ENCODE measurements around the gene PLEKHA5.
A peak's percentile ranks its signal among the peaks of the same experiment; 100 is the strongest.
"Not testable (repeated sequence)": the region's sequence is repeated elsewhere in the genome, so short reads cannot be mapped to it uniquely, and the experiment has no call there.

Gene PLEKHA5, protein sequence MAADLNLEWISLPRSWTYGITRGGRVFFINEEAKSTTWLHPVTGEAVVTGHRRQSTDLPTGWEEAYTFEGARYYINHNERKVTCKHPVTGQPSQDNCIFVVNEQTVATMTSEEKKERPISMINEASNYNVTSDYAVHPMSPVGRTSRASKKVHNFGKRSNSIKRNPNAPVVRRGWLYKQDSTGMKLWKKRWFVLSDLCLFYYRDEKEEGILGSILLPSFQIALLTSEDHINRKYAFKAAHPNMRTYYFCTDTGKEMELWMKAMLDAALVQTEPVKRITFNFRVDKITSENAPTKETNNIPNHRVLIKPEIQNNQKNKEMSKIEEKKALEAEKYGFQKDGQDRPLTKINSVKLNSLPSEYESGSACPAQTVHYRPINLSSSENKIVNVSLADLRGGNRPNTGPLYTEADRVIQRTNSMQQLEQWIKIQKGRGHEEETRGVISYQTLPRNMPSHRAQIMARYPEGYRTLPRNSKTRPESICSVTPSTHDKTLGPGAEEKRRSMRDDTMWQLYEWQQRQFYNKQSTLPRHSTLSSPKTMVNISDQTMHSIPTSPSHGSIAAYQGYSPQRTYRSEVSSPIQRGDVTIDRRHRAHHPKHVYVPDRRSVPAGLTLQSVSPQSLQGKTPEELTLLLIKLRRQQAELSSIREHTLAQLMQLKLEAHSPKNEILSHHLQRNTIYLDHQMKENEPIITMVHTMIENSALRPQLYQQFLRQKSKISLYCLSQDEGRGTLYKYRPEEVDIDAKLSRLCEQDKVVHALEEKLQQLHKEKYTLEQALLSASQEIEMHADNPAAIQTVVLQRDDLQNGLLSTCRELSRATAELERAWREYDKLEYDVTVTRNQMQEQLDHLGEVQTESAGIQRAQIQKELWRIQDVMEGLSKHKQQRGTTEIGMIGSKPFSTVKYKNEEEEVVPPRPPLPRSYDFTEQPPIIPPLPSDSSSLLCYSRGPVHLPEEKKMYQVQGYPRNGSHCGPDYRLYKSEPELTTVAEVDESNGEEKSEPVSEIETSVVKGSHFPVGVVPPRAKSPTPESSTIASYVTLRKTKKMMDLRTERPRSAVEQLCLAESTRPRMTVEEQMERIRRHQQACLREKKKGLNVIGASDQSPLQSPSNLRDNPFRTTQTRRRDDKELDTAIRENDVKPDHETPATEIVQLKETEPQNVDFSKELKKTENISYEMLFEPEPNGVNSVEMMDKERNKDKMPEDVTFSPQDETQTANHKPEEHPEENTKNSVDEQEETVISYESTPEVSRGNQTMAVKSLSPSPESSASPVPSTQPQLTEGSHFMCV

GRCh38 chr12:19129486-19130223, at the start of gene PLEKHA5:
Gene PLEKHA5, plus strand, starts transcription at chr12:19129733. Its CDS starts 67 bp downstream, at chr12:19129800.
- DNase-seq (ENCODE audit: low spot score) = peak; percentile 11

DNA sequence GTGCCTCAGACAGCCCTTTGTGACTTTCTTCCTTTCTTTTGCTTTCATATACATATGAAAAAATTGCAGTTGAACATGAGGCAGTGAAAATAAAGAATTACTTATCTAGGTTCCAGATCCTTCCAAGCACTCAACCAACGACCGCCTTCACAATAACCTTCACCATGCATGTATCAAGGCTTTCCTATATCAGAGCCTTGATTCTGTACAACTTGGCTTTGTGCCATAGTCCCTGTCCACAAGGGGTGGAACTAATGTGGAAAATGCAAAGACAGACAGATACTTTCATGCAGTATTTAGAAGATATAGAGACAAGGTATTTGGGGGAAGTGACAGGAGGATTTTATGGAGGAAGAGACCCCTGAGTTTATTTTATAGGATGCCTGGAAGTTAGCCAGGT, 48.6 kb upstream of the PLEKHA5 start:
- DNase-seq (ENCODE audit: low spot score) = no peak

DNA sequence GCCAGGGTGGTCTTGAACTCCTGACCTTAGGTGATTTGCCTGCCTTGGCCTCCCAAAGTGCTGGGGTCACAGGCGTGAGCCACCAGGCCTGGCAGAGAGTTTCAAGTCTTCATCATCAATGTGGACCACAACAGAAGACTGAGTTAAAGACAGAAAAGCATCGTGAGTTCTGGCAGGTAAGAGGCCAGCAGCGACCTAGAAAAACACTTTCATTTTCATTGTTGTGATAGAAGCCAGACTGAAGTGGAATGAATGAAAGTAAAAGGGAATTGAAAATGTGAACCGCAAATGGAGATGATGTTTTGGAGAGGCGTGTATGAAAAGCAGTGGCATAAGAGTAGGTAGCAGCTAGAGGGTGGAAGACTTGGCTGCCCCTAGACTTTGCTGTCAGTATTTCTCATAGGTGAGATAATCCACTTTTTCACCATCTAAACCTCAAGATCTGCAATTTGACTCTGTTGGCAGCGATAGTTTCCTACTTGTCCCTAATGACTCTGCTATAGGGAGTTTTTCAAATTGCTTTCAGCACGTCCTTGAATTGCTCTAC, 47.1 kb upstream of the PLEKHA5 start:
- no peak for DNase-seq (ENCODE audit: low spot score)

GRCh38 chr12:19084547-19084946, 45.0 kb upstream of the PLEKHA5 start:
- no peak for DNase-seq (ENCODE audit: low spot score)

DNA sequence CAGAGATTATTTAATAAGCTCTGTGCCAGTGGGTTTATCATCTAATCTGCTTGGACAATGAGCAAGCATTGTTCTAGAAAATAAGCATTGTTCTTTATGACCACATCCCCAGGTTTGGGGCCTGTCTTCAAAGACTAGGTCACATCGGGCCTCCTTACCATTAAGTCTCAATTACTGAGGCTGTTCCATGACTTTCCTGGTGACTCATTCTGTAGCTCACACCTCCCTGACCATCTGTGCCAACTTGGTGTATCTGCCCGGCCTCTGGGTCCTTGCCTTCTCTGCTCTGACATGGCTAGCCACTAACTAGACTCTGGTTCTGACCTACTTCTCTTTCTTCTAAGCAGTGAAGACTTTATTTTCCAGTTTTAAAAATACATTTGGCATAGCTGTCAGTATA, 44.4 kb upstream of the PLEKHA5 start:
- DNase-seq (ENCODE audit: low spot score) = no peak

DNA sequence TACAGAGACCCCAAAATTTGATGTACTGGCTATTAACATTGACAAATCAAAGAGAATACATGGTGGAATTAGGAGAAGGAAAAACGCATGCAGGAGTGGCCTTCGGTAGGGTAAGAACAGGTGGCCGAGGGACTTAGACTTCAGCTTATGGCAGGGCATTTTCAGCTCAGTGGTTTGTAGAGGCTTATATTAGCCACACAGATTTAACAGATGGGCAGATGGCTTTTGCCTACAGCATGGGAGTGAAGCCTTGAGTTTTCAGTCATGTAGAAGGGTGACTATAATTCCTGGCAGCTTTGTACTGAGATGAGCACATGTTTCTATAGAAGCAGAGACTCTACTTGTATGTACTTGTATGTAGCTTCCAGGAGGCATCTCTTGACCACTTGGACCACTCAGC, 40.9 kb upstream of the PLEKHA5 start:
- DNase-seq (ENCODE audit: low spot score) = no peak

GRCh38 chr12:19092482-19092881, 37.1 kb upstream of the PLEKHA5 start:
- DNase-seq (ENCODE audit: low spot score) = not testable (repeated sequence)

DNA sequence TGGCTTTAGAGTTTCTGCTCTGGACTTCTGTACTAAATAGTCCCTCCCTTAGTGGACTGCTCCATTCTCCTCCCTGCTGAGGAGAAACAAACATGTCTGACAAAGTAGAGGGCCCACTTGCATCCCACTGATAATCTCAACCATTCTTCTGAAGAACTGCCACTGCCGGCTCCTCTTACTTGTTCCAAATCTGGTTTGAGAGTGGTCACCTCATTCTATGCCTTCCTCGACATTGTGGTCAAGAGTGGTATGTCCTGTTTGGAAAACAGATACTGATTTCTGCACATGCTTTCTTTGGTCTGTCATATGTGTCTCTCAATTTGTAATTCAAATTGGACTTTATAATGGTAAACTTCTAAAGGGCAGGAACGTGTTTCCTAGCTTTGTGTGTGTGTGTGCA, 36.3 kb upstream of the PLEKHA5 start:
- no peak for DNase-seq (ENCODE audit: low spot score)

GRCh38 chr12:19095331-19095730, 34.2 kb upstream of the PLEKHA5 start:
- DNase-seq (ENCODE audit: low spot score) = no peak

DNA sequence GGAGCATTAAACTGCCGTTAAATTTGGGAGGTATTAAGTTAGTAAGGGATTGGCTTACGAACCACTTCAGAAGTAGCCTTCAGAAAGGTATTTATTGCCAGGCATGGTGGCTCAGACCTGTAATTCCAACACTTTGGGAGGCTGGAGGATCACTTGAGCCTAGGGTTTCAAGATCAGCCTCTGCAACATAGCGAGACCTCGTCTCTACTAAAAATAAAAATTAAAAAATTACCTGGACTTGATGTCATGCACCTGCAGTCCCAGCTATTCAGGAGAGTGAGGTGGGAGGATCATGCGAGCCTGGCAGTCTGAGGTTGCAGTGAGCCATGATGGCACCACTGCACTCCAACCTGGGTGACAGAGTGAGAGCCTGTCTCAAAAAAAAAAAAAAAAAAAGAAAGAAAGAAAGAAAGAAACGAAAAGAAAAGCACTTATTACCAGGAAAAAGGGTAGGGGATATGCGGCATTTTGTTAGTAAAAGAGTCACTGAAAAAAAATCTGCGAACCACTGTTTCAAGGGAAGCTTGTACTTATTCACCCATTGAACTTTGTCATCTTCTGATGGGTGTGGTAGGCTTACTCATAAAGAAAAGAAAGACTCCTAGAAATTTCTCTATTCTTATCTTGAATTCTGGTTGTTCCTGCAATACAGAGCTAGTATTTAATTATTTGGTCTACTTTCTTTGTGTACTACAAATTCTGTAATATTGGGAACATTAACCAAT, 33.6 kb upstream of the PLEKHA5 start:
- no peak for DNase-seq (ENCODE audit: low spot score)

- no peak for DNase-seq (ENCODE audit: low spot score)
Measured at GRCh38 chr12:19105463-19105862, 24.1 kb upstream of the PLEKHA5 start.

GRCh38 chr12:19107750-19108149, 21.8 kb upstream of the PLEKHA5 start:
- no peak for DNase-seq (ENCODE audit: low spot score)

DNA sequence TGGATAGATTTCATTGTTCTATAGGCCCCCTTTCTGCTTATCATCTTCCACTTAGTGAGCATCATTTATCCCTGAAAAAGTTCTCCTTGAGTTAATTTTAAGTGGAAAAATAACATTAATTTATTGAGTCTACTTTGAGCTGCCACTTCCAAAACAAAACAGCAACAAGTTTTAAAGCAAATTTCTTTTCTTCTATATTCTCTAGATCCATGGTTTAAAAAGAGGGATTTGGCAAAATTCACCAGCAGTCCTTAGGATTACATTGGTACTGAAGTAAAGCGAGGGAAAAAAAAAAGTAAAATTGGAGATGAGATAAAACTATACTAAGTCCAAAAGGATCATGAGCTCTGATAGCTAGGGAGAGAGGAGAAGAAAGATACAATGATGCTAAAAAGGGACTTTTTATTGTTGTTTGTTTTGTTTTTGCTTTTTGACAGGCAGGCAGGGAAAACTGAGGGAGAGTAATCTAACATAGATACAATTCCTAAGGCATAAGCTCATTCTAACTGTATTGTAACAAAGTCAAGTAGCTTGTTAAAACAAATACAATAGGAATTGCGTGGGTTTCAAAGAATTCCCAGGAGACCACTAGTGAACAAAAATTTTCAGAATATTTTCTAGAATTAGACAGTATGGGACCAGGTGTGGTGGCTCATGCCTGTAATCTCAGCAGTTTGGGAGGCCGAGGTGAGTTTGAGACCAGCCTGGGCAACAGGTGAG, 19.2 kb upstream of the PLEKHA5 start:
- DNase-seq (ENCODE audit: low spot score) = no peak

DNA sequence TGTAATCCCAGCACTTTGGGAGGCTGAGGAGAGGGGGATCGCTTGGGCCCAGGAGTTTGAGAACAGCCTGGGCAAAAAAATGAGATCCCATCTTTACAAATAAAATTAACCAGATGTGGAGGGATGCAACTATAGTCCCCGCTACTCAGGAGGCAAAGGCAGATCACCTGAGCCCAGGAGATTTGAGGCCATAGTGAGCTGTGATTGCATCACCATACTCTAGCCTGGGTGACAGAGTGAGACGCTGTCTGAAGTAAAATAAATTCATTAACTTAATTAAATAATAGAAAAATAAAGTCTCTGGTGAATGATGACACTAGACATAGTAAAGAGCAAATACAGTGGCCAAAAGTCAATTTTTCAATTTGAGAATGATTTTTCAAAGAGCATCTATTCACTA, 16.1 kb upstream of the PLEKHA5 start:
- no peak for DNase-seq (ENCODE audit: low spot score)

DNA sequence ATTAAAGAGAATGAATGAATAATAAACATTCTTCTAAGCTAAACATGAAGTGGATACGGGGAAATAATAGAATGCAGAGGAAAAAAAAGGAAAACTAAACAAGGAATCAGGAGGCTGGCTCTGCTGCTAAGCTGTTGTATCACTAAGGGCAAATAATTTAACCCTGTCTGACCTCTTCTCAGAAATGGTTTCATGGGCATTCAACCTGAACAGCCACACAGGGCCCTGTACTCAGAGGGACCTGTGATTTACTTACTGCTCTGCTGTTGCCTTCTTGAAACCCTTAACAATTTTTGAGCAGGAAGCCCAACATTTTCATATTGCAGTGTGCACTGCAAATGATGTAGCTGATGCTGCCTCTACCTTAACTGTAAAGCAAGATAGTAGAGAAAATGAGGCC, 14.2 kb upstream of the PLEKHA5 start:
- no peak for DNase-seq (ENCODE audit: low spot score)

DNA sequence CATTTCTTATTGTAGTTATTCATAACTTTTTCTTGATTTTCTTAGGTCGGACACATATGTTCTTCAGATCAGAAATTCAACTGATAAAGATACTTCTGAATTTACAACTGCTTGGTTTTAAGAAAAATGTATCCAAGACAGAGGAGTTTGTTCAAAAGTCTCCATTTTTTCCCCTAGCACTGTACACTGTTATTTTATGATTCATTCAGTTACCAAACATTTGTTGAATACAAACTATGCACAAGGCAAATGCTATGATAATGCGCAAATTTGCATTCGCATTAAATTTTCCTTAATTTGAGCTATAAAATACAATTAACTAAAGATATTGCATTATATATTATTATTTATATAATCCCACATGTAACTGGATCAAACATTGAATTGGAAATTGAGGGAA, 10.1 kb upstream of the PLEKHA5 start:
- no peak for DNase-seq (ENCODE audit: low spot score)

GRCh38 chr12:19120795-19121194, 8.7 kb upstream of the PLEKHA5 start:
- DNase-seq (ENCODE audit: low spot score) = no peak

GRCh38 chr12:19121449-19122018, 8.0 kb upstream of the PLEKHA5 start:
- DNase-seq (ENCODE audit: low spot score) = no peak

GRCh38 chr12:19125325-19125724, 4.2 kb upstream of the PLEKHA5 start:
- DNase-seq (ENCODE audit: low spot score) = no peak

DNA sequence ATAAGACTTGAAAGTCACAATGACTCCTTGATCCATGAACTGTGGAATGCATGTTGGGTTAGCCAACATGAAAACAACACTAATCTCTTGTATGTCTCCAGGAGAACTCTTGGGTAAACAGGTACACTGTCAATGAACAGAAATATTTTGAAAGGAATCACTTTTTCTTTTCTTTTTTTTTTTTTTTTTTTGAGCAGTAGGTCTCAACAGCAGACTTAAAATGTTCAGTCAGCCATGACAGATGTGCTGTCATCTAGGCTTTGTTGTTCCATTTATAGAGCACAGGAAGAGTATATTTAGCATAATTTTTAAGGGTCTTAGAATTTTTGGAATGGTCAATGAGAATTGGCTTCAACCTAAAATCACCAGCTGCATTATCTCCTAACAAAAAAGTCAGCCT, 2.3 kb upstream of the PLEKHA5 start:
- DNase-seq (ENCODE audit: low spot score) = no peak

Data from CD4-positive, alpha-beta T cell treated with Interleukin-6 at 100 ng/mL for 8 hours (primary cell).